ENCODE measurements around the gene STRA8.

DNA sequence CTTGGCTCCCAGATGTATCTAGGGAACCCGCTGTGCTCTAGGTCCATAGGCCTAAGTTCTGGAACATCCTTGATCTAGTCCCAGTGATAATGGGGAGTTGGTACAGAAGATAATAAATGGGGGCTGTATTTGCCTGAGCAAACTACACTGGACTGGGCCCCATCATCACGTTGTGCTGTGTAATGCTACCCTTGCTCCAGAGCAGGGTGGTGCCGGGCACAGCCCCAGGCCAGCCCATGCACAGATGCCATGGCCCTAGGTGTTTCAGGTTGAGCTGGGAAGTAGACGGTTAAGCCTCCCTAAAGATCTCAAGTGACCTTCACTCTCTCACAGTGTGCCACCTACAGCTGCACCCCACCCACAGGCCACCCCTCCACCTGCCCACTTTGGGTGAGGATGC is 53.2 kb downstream of the STRA8 start:
- TF ChIP-seq EP300 (IDR thresholded peaks at IDR 0.05; ENCODE audit: borderline replicate concordance), result no peak
- no peak for TF ChIP-seq EGR1 (IDR thresholded peaks at IDR 0.05)
- TF ChIP-seq, protein P1, sequence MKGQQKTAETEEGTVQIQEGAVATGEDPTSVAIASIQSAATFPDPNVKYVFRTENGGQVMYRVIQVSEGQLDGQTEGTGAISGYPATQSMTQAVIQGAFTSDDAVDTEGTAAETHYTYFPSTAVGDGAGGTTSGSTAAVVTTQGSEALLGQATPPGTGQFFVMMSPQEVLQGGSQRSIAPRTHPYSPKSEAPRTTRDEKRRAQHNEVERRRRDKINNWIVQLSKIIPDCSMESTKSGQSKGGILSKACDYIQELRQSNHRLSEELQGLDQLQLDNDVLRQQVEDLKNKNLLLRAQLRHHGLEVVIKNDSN (IDR thresholded peaks at IDR 0.05), result no peak
- TF ChIP-seq TAF1 (IDR thresholded peaks at IDR 0.05; ENCODE audit: low read depth), result no peak
- no peak for TF ChIP-seq YY1 (IDR thresholded peaks at IDR 0.05; ENCODE audit: low read depth)
- TF ChIP-seq TCF12 (IDR thresholded peaks at IDR 0.05; ENCODE audit: low read depth), result no peak
- no peak for TF ChIP-seq FOXM1 (IDR thresholded peaks at IDR 0.05; ENCODE audit: borderline replicate concordance, low read depth)
- TF ChIP-seq CEBPB (IDR thresholded peaks at IDR 0.05), result no peak
- TF ChIP-seq TEAD4 (IDR thresholded peaks at IDR 0.05), result no peak
- no peak for TF ChIP-seq REST (IDR thresholded peaks at IDR 0.05; ENCODE audit: low read depth)
- no peak for TF ChIP-seq RAD21 (IDR thresholded peaks at IDR 0.05; ENCODE audit: low read depth)
